ENCODE data around the gene KLF6.

KLF6 gene

GRCh38 chr10:3778692-3779157 lies 6.3 kb downstream of the KLF6 start:
- TF ChIP-seq ZFX (IDR thresholded peaks at IDR 0.05) (no peak), CTCF (conservative IDR thresholded peaks at IDR 0.05) (no peak)
- no peak overlapping the region for H3K27ac ChIP-seq

- no peak for TF ChIP-seq CTCF (conservative IDR thresholded peaks at IDR 0.05)
- no peak overlapping the region for H3K27ac ChIP-seq
Measured at GRCh38 chr10:3777981-3778691, 6.9 kb downstream of the KLF6 start.

- no peak overlapping the region for H3K27ac ChIP-seq
- no peak for TF ChIP-seq CTCF (conservative IDR thresholded peaks at IDR 0.05)
- TF ChIP-seq ZFX (IDR thresholded peaks at IDR 0.05), result no peak
Measured at GRCh38 chr10:3776796-3777571, 8.0 kb downstream of the KLF6 start.

- TF ChIP-seq CTCF (conservative IDR thresholded peaks at IDR 0.05) (no peak), ZFX (IDR thresholded peaks at IDR 0.05) (no peak)
- no peak overlapping the region for H3K27ac ChIP-seq
Measured at GRCh38 chr10:3775696-3776551, 9.1 kb downstream of the KLF6 start.

- TF ChIP-seq CTCF (conservative IDR thresholded peaks at IDR 0.05) (no peak), ZFX (IDR thresholded peaks at IDR 0.05) (no peak)
- H3K27ac ChIP-seq, result no peak overlapping the region
Measured at GRCh38 chr10:3774814-3775695, 10.0 kb downstream of the KLF6 start.

GRCh38 chr10:3774018-3774813 lies 10.8 kb downstream of the KLF6 start:
- no peak for TF ChIP-seq ZFX (IDR thresholded peaks at IDR 0.05)
- no peak for TF ChIP-seq CTCF (conservative IDR thresholded peaks at IDR 0.05)
- no peak overlapping the region for H3K27ac ChIP-seq
